GM18526 (cell line): ENCODE measurements around the gene NAA60.

Experiments
- POLR2A ChIP-seq: IDR thresholded peaks from 3 replicates; pipeline ENCODE4 v1.6.1; 2011; ENCODE audit not compliant: insufficient read length; ENCODE audit errors: extremely low read depth

Gene NAA60

GRCh38 chr16:3458278-3458851 is 14.9 kb downstream of the NAA60 start:
- no peak for TF ChIP-seq POLR2A

- peak; percentile 19 for TF ChIP-seq POLR2A
These were observed 15.4 kb downstream of the NAA60 start for GRCh38 chr16:3458852-3459361.

- no peak for TF ChIP-seq POLR2A
These were observed 16.1 kb downstream of the NAA60 start for GRCh38 chr16:3459401-3460090.

- no peak for TF ChIP-seq POLR2A
These were observed 16.6 kb downstream of the NAA60 start for GRCh38 chr16:3460121-3460520.

GRCh38 chr16:3460585-3460984 is 17.1 kb downstream of the NAA60 start:
- TF ChIP-seq POLR2A, result no peak

GRCh38 chr16:3461151-3461550 is 17.7 kb downstream of the NAA60 start:
- no peak for TF ChIP-seq POLR2A

- no peak for TF ChIP-seq POLR2A
These were observed 21.8 kb downstream of the NAA60 start for GRCh38 chr16:3465301-3465700.

GRCh38 chr16:3465911-3466584 is 22.6 kb downstream of the NAA60 start:
- no peak for TF ChIP-seq POLR2A

GRCh38 chr16:3467182-3467581 is 23.7 kb downstream of the NAA60 start:
- TF ChIP-seq POLR2A, result no peak

GRCh38 chr16:3467921-3468320 is 24.4 kb downstream of the NAA60 start:
- TF ChIP-seq POLR2A, result no peak

- TF ChIP-seq POLR2A, result no peak
These were observed 25.0 kb downstream of the NAA60 start for GRCh38 chr16:3468501-3468900.

GRCh38 chr16:3469736-3470135 is 26.3 kb downstream of the NAA60 start:
- TF ChIP-seq POLR2A, result no peak

GRCh38 chr16:3470723-3471122 is 27.2 kb downstream of the NAA60 start:
- TF ChIP-seq POLR2A, result no peak

GRCh38 chr16:3471518-3472176 is 28.2 kb downstream of the NAA60 start:
- TF ChIP-seq POLR2A, result no peak

GRCh38 chr16:3472878-3473595 is 29.6 kb downstream of the NAA60 start:
- TF ChIP-seq POLR2A, result no peak

GRCh38 chr16:3474136-3474779 is 30.8 kb downstream of the NAA60 start:
- TF ChIP-seq POLR2A, result no peak
